Astrocyte (in vitro differentiated cells and primary cell): ENCODE results near the gene ULK4.

Experiments used
- EZH2 ChIP-seq: IDR thresholded peaks from 2 replicates; pipeline ENCODE4 v1.6.1; 2012; ENCODE audit warnings: mild to moderate bottlenecking, low read length, inconsistent platforms; ENCODE audit not compliant: insufficient read depth
- TF ChIP-seq, protein P1 (sequence below): IDR thresholded peaks from 2 replicates; pipeline ENCODE4 v1.5.1; 2011; ENCODE audit warnings: low read depth, mild to moderate bottlenecking, inconsistent platforms, low read length, moderate library complexity; ENCODE audit not compliant: insufficient read depth

DNA sequence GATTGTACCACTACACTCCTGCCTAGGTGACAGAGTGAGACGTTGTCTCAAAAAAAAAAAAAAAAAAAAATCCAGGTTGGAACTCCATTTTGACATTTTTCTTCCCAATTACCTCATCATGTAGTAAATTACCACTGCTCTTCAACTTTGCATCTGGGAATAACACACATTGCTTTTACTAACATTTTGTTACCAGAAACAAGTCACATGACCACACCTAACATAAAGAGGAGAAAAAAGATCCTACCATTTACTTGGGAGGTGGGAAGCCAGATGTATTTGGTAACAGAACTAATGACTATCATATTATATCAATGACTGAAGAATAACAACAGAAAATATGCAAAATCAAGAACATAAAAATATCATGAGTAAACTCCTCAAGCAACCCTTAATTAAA, 49.6 kb downstream of the ULK4 start:
- TF ChIP-seq, protein P1, sequence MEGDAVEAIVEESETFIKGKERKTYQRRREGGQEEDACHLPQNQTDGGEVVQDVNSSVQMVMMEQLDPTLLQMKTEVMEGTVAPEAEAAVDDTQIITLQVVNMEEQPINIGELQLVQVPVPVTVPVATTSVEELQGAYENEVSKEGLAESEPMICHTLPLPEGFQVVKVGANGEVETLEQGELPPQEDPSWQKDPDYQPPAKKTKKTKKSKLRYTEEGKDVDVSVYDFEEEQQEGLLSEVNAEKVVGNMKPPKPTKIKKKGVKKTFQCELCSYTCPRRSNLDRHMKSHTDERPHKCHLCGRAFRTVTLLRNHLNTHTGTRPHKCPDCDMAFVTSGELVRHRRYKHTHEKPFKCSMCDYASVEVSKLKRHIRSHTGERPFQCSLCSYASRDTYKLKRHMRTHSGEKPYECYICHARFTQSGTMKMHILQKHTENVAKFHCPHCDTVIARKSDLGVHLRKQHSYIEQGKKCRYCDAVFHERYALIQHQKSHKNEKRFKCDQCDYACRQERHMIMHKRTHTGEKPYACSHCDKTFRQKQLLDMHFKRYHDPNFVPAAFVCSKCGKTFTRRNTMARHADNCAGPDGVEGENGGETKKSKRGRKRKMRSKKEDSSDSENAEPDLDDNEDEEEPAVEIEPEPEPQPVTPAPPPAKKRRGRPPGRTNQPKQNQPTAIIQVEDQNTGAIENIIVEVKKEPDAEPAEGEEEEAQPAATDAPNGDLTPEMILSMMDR: no peak
- no peak for TF ChIP-seq EZH2
